ENCODE measurements around the gene SEMA6A.

SEMA6A gene

GRCh38 chr5:116404792-116405191 lies 169.8 kb downstream of the SEMA6A start:
- Histone ChIP-seq H3K9ac (ENCODE audit: low read length in 5 of 5) (no peak overlapping the region), H3K27me3 (ENCODE audit: control insufficient read depth in 5 of 5, insufficient read depth in 4 of 5, low read length in 5 of 5) (no peaks in the 10 kb centered on the region), H3K9me3 (ENCODE audit: control insufficient read depth in 5 of 5, low read length in 5 of 5) (no peaks in the 10 kb centered on the region), H3K36me3 (ENCODE audit: control insufficient read depth in 5 of 5, insufficient read depth in 5 of 5, low read length in 5 of 5) (peaks cover 0 to 2% (median 0%) of the 10 kb centered on the region in 5 donors), H3K27ac (ENCODE audit: low read depth, low read length) (no peak overlapping the region), H3K4me1 (ENCODE audit: control insufficient read depth in 5 of 5, insufficient read depth in 5 of 5, low read length in 5 of 5) (peaks cover 0 to 11% (median 0%) of the 10 kb centered on the region in 5 donors), H3K4me3 (ENCODE audit: low read depth in 1 of 5, low read length in 5 of 5) (no peak overlapping the region)

GRCh38 chr5:116404016-116404415 lies 170.6 kb downstream of the SEMA6A start:
- no peak overlapping the region for H3K27ac ChIP-seq (ENCODE audit: low read depth, low read length)
- peaks cover 0 to 11% (median 0%) of the 10 kb centered on the region in 5 donors for H3K4me1 ChIP-seq (ENCODE audit: control insufficient read depth in 5 of 5, insufficient read depth in 5 of 5, low read length in 5 of 5)
- H3K27me3 ChIP-seq (ENCODE audit: control insufficient read depth in 5 of 5, insufficient read depth in 4 of 5, low read length in 5 of 5) = no peaks in the 10 kb centered on the region
- H3K36me3 ChIP-seq (ENCODE audit: control insufficient read depth in 5 of 5, insufficient read depth in 5 of 5, low read length in 5 of 5) = peaks cover 0 to 3% (median 0%) of the 10 kb centered on the region in 5 donors
- no peak overlapping the region for H3K9ac ChIP-seq (ENCODE audit: low read length in 5 of 5)
- H3K4me3 ChIP-seq (ENCODE audit: low read depth in 1 of 5, low read length in 5 of 5) = no peak overlapping the region
- H3K9me3 ChIP-seq (ENCODE audit: control insufficient read depth in 5 of 5, low read length in 5 of 5) = no peaks in the 10 kb centered on the region

- no peak overlapping the region for H3K9ac ChIP-seq (ENCODE audit: low read length in 5 of 5)
- H3K4me3 ChIP-seq (ENCODE audit: low read depth in 1 of 5, low read length in 5 of 5) = no peak overlapping the region
- H3K27ac ChIP-seq (ENCODE audit: low read depth, low read length) = no peak overlapping the region
Observed at GRCh38 chr5:116402235-116402634, 172.4 kb downstream of the SEMA6A start.

GRCh38 chr5:116401576-116401975 lies 173.0 kb downstream of the SEMA6A start:
- Histone ChIP-seq H3K27ac (ENCODE audit: low read depth, low read length) (no peak overlapping the region), H3K27me3 (ENCODE audit: control insufficient read depth in 5 of 5, insufficient read depth in 4 of 5, low read length in 5 of 5) (no peaks in the 10 kb centered on the region), H3K4me3 (ENCODE audit: low read depth in 1 of 5, low read length in 5 of 5) (no peak overlapping the region), H3K4me1 (ENCODE audit: control insufficient read depth in 5 of 5, insufficient read depth in 5 of 5, low read length in 5 of 5) (peaks cover 0 to 13% (median 0%) of the 10 kb centered on the region in 5 donors), H3K9me3 (ENCODE audit: control insufficient read depth in 5 of 5, low read length in 5 of 5) (no peaks in the 10 kb centered on the region), H3K9ac (ENCODE audit: low read length in 5 of 5) (no peak overlapping the region), H3K36me3 (ENCODE audit: control insufficient read depth in 5 of 5, insufficient read depth in 5 of 5, low read length in 5 of 5) (peaks cover 0 to 3% (median 0%) of the 10 kb centered on the region in 5 donors)

More at GRCh38 chr5:116402235-116402634, 172.4 kb downstream of the SEMA6A start:
- peaks cover 0 to 3% (median 0%) of the 10 kb centered on the region in 5 donors for H3K36me3 ChIP-seq (ENCODE audit: control insufficient read depth in 5 of 5, insufficient read depth in 5 of 5, low read length in 5 of 5)
- H3K27me3 ChIP-seq (ENCODE audit: control insufficient read depth in 5 of 5, insufficient read depth in 4 of 5, low read length in 5 of 5) = no peaks in the 10 kb centered on the region
- H3K4me1 ChIP-seq (ENCODE audit: control insufficient read depth in 5 of 5, insufficient read depth in 5 of 5, low read length in 5 of 5) = peaks cover 0 to 11% (median 0%) of the 10 kb centered on the region in 5 donors
- H3K9me3 ChIP-seq (ENCODE audit: control insufficient read depth in 5 of 5, low read length in 5 of 5) = no peaks in the 10 kb centered on the region

GRCh38 chr5:116396476-116397099 lies 178.0 kb downstream of the SEMA6A start:
- Histone ChIP-seq H3K9ac (ENCODE audit: low read length in 5 of 5) (no peak overlapping the region), H3K4me1 (ENCODE audit: control insufficient read depth in 5 of 5, insufficient read depth in 5 of 5, low read length in 5 of 5) (peaks cover 0 to 26% (median 3%) of the 10 kb centered on the region in 5 donors), H3K27ac (ENCODE audit: low read depth, low read length) (no peak overlapping the region)

GRCh38 chr5:116395631-116396203 lies 178.9 kb downstream of the SEMA6A start:
- Histone ChIP-seq H3K4me3 (ENCODE audit: low read depth in 1 of 5, low read length in 5 of 5) (no peak overlapping the region), H3K27me3 (ENCODE audit: control insufficient read depth in 5 of 5, insufficient read depth in 4 of 5, low read length in 5 of 5) (no peaks in the 10 kb centered on the region), H3K4me1 (ENCODE audit: control insufficient read depth in 5 of 5, insufficient read depth in 5 of 5, low read length in 5 of 5) (peaks cover 0 to 26% (median 3%) of the 10 kb centered on the region in 5 donors), H3K9me3 (ENCODE audit: control insufficient read depth in 5 of 5, low read length in 5 of 5) (no peaks in the 10 kb centered on the region), H3K9ac (ENCODE audit: low read length in 5 of 5) (no peak overlapping the region), H3K27ac (ENCODE audit: low read depth, low read length) (no peak overlapping the region), H3K36me3 (ENCODE audit: control insufficient read depth in 5 of 5, insufficient read depth in 5 of 5, low read length in 5 of 5) (peaks cover 0 to 3% (median 0%) of the 10 kb centered on the region in 5 donors)

More at GRCh38 chr5:116396476-116397099, 178.0 kb downstream of the SEMA6A start:
- H3K27me3 ChIP-seq (ENCODE audit: control insufficient read depth in 5 of 5, insufficient read depth in 4 of 5, low read length in 5 of 5) = no peaks in the 10 kb centered on the region
- H3K36me3 ChIP-seq (ENCODE audit: control insufficient read depth in 5 of 5, insufficient read depth in 5 of 5, low read length in 5 of 5) = peaks cover 0 to 3% (median 0%) of the 10 kb centered on the region in 5 donors
- no peaks in the 10 kb centered on the region for H3K9me3 ChIP-seq (ENCODE audit: control insufficient read depth in 5 of 5, low read length in 5 of 5)
- no peak overlapping the region for H3K4me3 ChIP-seq (ENCODE audit: low read depth in 1 of 5, low read length in 5 of 5)

GRCh38 chr5:116395226-116395625 lies 179.4 kb downstream of the SEMA6A start:
- H3K9me3 ChIP-seq (ENCODE audit: control insufficient read depth in 5 of 5, low read length in 5 of 5) = no peaks in the 10 kb centered on the region
- H3K9ac ChIP-seq (ENCODE audit: low read length in 5 of 5) = no peak overlapping the region
- no peaks in the 10 kb centered on the region for H3K27me3 ChIP-seq (ENCODE audit: control insufficient read depth in 5 of 5, insufficient read depth in 4 of 5, low read length in 5 of 5)
- no peak overlapping the region for H3K27ac ChIP-seq (ENCODE audit: low read depth, low read length)
- no peak overlapping the region for H3K4me3 ChIP-seq (ENCODE audit: low read depth in 1 of 5, low read length in 5 of 5)
- peaks cover 0 to 3% (median 0%) of the 10 kb centered on the region in 5 donors for H3K36me3 ChIP-seq (ENCODE audit: control insufficient read depth in 5 of 5, insufficient read depth in 5 of 5, low read length in 5 of 5)
- H3K4me1 ChIP-seq (ENCODE audit: control insufficient read depth in 5 of 5, insufficient read depth in 5 of 5, low read length in 5 of 5) = peaks cover 0 to 26% (median 3%) of the 10 kb centered on the region in 5 donors

GRCh38 chr5:116394186-116394867 lies 180.3 kb downstream of the SEMA6A start:
- Histone ChIP-seq H3K27ac (ENCODE audit: low read depth, low read length) (no peak overlapping the region), H3K36me3 (ENCODE audit: control insufficient read depth in 5 of 5, insufficient read depth in 5 of 5, low read length in 5 of 5) (no peaks in the 10 kb centered on the region), H3K9ac (ENCODE audit: low read length in 5 of 5) (no peak overlapping the region), H3K4me3 (ENCODE audit: low read depth in 1 of 5, low read length in 5 of 5) (no peak overlapping the region), H3K9me3 (ENCODE audit: control insufficient read depth in 5 of 5, low read length in 5 of 5) (no peaks in the 10 kb centered on the region), H3K27me3 (ENCODE audit: control insufficient read depth in 5 of 5, insufficient read depth in 4 of 5, low read length in 5 of 5) (no peaks in the 10 kb centered on the region), H3K4me1 (ENCODE audit: control insufficient read depth in 5 of 5, insufficient read depth in 5 of 5, low read length in 5 of 5) (peaks cover 0 to 35% (median 3%) of the 10 kb centered on the region in 5 donors)

Measured in subcutaneous abdominal adipose tissue (tissue), 5 donors.